GM21515 (cell line): ENCODE results near the gene PPP1R1B.

Experiments
- ATAC-seq: cut with Tn5 transposase; IDR thresholded peaks from one replicate; pipeline ENCODE4 v1.9.1; 2021; ENCODE audit not compliant: unreplicated experiment

PPP1R1B gene

GRCh38 chr17:39651923-39652586, 25.3 kb downstream of the PPP1R1B start:
- no peak for ATAC-seq

GRCh38 chr17:39652587-39653315, 26.0 kb downstream of the PPP1R1B start:
- no peak for ATAC-seq

- ATAC-seq = no peak
Measured at GRCh38 chr17:39653316-39653661, 26.5 kb downstream of the PPP1R1B start.

- ATAC-seq = no peak
Measured at GRCh38 chr17:39653662-39654331, 27.0 kb downstream of the PPP1R1B start.

- no peak for ATAC-seq
Measured at GRCh38 chr17:39655105-39655504, 28.4 kb downstream of the PPP1R1B start.

GRCh38 chr17:39658346-39658745, 31.6 kb downstream of the PPP1R1B start:
- no peak for ATAC-seq

- no peak for ATAC-seq
Measured at GRCh38 chr17:39658760-39659159, 32.0 kb downstream of the PPP1R1B start.

- ATAC-seq = no peak
Measured at GRCh38 chr17:39659279-39660010, 32.7 kb downstream of the PPP1R1B start.

GRCh38 chr17:39660011-39660360, 33.2 kb downstream of the PPP1R1B start:
- no peak for ATAC-seq

GRCh38 chr17:39660397-39661385, 33.9 kb downstream of the PPP1R1B start:
- ATAC-seq = no peak

- no peak for ATAC-seq
Measured at GRCh38 chr17:39661744-39662541, 35.2 kb downstream of the PPP1R1B start.

GRCh38 chr17:39662551-39663339, 36.0 kb downstream of the PPP1R1B start:
- no peak for ATAC-seq

- no peak for ATAC-seq
Measured at GRCh38 chr17:39663340-39663687, 36.6 kb downstream of the PPP1R1B start.

GRCh38 chr17:39663688-39664580, 37.2 kb downstream of the PPP1R1B start:
- no peak for ATAC-seq

- no peak for ATAC-seq
Measured at GRCh38 chr17:39664581-39665561, 38.1 kb downstream of the PPP1R1B start, which contains the start of gene TCAP. TSS of gene TCAP (plus strand) at chr17:39665349. CDS start at chr17:39665360, 11 bp downstream.

- no peak for ATAC-seq
Measured at GRCh38 chr17:39665642-39666224, 39.0 kb downstream of the PPP1R1B start.
